CD4-positive, alpha-beta T cell treated with Interleukin-6 at 100 ng/mL for 8 hours (primary cell): ENCODE results near the gene AUTS2.

Experiments
- DNase-seq: peaks from one replicate; pipeline ENCODE4 v3.0.0-alpha.2; 2020; ENCODE audit warnings: mixed read lengths, low spot score

AUTS2 gene

GRCh38 chr7:69819333-69819705 is 221.0 kb downstream of the AUTS2 start:
- DNase-seq: no peak

GRCh38 chr7:69820479-69821192 is 222.4 kb downstream of the AUTS2 start:
- DNase-seq: no peak

- no peak for DNase-seq
Measured at GRCh38 chr7:69822386-69822785, 224.1 kb downstream of the AUTS2 start.

- no peak for DNase-seq
Measured at GRCh38 chr7:69823151-69823744, 225.0 kb downstream of the AUTS2 start.

GRCh38 chr7:69825113-69825972 is 227.1 kb downstream of the AUTS2 start:
- no peak for DNase-seq

GRCh38 chr7:69826283-69826682 is 228.0 kb downstream of the AUTS2 start:
- DNase-seq: no peak

DNA sequence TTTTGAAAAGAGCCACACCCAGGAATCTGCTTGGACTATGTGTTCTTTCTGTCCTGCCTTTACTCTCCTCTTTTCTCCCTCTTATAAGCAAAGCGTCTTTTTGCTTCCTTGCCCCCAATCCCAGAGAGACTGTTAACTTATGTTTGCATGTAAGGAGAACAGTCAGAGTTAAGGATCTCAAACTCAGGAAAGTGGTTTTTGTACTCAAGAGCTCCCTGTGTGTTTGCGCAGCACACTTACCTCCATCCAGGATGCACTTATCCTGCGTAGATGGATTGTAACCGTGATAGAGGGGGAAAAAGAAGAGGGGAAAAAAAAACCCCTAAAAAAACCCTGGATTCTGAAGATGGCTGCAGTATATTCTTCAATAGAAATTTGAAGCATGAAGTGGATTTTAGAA is 228.9 kb downstream of the AUTS2 start:
- no peak for DNase-seq

- DNase-seq: no peak
Measured at GRCh38 chr7:69827558-69827957, 229.3 kb downstream of the AUTS2 start.

DNA sequence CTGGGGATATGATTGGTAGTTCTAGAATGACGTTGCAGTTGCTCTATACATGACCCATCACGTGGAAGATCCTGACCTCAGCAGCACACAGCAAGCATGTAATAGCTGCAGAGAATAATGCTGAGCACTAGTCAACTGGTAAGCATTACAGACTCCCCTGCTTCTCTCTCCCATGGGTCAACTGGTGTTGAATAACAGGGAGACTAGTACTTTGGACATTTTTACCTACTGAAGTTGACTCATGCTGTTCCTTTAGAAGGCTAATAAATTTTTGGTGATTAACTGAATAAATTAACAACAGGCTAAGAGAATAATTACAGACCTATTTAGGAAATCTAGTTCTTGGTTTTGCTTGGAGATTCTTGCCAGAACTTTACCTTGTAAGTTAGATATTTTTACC is 234.1 kb downstream of the AUTS2 start:
- no peak for DNase-seq

- no peak for DNase-seq
Measured at GRCh38 chr7:69833964-69834363, 235.7 kb downstream of the AUTS2 start.

DNA sequence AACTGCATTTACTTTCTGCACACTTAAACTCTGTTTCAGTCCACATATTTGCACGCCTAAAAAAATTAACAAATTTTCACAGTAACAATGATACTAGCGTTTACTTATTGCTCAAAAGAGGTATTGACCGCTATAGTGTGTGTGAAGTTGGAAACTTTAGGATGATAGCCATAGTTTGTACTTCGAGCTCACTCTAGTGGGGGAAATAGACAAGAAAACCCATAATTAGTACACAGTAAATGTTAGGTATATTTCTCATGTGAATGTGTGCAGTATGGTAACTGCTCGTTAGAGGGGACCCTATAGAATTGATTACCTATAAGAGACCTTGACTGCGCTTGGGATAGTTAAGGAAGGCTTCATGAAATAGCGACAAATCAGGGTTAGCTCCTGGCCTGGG is 238.4 kb downstream of the AUTS2 start:
- no peak for DNase-seq

DNA sequence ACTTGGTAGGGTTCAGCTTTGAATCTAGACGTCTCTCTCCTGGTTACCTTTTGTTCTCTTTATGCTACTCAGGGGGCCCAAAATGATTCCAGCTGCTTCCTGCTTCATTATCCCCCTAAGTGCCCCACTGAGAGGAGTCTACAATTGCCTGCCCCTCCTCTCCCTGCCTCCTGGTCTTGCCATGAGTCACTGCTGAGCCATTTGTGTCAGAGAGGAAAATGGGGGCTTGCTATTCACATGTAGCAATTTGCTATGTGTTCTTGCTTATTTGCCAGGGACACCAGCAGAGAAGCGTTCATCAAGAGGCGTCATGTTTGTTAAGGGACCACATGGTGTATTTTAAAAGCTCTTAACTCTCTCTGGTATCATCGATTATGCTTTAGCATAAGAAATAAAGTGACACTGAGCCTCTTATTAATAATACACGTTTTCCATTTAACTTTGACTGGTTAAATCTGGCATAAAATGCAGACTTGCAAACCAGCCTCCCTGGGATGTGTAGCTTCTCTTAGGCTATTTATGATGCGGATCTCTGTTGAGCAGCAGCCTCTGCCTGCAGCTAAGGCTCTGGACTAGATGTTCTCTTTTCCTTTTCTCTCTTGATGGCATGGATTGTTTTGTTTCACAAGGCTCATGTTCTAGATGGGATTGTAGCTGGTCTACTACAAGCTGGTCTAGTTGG is 239.3 kb downstream of the AUTS2 start:
- DNase-seq: no peak

GRCh38 chr7:69839782-69840181 is 241.5 kb downstream of the AUTS2 start:
- DNase-seq: no peak

- DNase-seq: no peak
Measured at GRCh38 chr7:69840248-69840647, 242.0 kb downstream of the AUTS2 start.

DNA sequence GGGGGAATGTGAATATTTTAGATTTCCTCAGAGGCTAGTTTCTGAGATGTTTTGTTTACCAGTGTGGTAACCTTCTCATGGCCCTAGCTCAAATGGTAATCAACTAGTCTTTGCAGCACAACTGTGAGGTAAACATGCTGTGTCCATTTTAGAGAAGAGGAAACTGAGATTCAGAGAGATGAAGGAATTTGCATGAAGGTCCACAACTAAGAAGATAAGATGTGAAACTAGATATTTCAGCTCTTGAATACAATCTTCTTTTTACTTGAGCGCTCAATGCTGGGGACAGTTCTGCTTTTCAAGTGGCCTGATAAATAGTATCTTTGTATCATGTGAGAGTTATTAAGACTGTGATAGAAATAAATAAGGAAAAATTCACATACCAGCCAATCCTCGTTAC is 245.4 kb downstream of the AUTS2 start:
- no peak for DNase-seq

DNA sequence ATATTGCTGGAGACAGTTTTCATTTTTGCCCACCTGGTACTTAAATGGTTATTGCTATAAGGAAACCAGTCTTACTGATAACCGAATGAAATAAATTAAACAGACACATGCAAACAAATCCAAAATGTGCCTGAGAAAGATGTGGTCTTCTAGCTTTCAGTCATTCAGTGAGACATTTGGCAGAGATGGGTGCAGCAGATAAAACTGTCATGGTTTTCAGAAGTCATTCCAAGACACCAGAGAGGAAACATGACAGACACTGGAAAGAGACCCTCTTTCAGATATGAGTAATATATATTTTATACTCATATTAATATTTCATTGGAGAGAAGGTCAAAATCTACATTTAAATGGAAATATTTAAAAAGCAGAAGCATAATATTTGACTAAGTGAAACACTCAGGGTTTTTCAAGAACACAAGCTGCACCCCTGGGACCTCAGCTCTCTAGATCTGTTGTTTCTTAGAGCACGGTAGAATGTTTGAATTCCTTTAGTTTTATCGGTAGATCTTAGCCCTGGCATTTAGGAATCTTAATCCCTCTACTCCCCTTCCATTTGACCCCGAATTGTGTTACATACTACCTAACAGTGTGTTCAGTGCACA is 246.1 kb downstream of the AUTS2 start:
- no peak for DNase-seq

DNA sequence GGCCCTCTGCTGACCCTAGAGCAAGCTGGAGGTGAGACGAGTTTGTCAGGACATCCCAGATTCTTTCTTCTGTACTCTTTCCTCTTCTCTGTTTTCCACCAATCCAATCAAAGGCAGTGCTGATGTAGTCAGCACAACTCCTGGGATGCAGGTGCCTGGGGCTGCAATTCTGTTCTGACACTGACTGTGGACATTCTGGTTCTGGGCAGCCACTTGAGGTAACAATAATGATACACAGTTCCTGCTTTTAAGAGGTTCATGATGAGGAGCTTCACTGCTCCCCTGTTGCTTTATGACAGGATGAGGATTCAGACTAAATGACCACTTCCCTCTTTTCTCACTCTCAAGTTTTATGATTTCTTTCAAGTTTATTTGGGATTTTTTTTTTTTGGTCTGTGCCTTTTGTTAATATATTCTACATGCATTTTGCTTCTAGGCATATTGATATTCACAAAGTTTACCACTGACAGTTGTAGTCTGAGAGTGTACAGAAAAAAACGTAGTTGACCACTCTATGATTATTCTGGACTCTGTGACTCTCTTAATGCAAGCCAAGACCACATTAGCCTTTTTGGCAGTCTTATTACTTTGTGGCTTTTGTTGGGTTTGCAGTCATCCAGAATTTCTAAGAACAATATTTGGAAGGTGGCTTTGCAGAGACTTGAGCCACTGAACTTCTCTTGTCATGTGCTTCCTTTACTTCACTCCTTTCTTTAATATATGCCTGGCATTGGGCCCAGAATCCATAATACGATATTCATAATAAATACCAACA is 247.6 kb downstream of the AUTS2 start:
- DNase-seq: no peak

DNA sequence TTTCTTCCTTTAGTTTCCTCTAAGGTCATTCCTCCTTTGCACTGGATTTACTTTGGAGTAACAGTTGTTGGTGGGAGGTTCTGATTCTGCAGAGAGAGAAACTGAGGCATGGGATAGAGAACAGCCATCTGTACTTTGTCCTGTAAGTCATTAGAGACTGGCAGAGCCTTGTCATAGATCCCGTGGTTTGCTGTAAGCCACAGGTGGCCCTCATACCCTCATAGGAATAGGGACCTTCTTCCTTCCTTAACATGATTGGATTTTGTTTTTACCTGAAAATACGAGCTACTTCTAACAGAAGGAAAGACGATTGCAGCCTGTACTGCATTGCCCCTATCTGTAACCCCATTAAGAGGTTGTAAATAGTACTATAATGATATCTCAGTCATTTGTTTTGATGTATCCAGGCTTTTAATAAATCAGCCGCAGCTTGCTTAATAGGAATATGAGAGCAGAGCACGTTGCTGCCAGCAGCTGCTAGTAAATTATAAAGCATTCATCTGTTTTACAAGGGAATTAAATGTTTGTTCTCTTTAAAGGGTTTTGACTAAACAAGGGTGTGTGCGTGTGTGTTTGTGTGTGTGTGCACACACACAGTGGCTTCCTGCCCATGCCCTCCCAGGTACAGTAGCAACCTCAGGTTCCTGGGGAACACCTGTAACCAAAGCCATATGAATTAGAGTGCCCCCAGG is 249.8 kb downstream of the AUTS2 start:
- no peak for DNase-seq

GRCh38 chr7:69849268-69849667 is 251.0 kb downstream of the AUTS2 start:
- DNase-seq: no peak

DNA sequence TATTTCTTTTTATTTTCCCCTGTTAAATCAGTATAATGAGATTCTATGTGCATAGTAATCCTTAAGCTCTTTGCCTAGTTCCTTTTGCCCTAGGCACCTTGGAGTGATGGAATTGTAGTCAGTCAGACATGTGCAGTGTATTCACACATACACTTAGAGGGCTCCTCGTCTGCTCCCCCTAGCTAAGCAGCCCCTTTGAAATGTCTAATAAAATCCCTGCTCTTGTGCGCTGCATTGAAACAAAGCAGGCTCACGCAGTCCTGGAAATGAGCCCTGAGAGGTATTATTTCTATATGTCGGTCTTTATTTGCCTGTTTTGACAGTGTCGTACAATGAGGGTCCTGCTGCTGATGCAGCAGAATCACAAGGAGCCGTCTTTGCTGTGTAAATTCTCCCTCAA is 258.7 kb downstream of the AUTS2 start:
- no peak for DNase-seq

DNA sequence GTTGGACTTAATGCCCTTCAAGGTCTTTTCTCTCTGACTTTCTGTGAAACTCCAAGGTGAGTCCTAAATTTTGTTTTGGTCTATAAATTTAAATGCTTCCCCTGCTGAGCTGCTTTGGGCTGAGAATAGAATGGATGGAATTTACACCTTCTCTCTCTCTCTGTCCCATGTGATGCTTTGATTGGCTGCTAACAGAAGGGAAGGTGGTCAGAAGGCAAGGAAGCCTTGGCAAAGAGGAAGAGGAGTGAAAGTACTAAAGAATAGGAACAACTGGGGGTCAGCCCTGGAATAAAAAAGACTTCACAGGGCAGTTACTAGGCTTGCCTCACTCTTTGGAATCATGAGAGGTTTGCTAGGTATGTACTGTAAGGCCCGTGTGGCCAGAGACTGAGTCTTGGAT is 260.2 kb downstream of the AUTS2 start:
- no peak for DNase-seq
